Measurements from ENCODE around the gene ATL2.
"Not testable (repeated sequence)": the region's sequence is repeated elsewhere in the genome, so short reads cannot be mapped to it uniquely, and the experiment has no call there.

The ATL2 gene

DNA sequence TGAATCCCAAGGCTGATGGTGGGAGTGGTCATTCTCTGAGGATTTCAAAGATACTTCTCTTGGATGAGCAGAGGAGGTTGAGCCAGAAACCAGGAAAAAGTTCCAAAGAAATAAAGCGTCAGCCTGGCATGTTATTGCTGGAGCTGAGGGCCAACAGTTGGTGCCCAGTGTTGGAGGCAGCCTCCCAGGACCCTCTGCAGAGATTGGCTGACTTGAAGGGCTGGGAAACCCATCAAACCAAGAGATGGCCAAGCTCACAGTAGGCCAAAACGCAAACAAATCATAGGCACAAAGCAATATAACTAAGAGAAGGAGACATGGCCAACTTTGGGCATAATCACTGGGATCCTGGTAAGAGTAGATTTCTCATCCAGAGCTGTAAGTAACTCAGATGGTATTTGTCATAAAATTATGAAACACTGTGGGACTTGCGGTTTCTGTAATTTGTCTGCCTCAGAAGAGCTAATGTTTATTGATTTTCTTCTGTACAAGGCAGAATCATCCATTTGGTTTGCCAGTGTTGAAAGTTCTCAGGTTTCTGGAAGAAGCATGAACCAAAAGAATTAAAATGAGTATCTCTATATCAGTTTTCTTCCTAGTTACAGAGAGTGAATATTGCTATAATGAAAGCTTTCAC, 108.3 kb downstream of the ATL2 start:
- no peak for DNase-seq

DNA sequence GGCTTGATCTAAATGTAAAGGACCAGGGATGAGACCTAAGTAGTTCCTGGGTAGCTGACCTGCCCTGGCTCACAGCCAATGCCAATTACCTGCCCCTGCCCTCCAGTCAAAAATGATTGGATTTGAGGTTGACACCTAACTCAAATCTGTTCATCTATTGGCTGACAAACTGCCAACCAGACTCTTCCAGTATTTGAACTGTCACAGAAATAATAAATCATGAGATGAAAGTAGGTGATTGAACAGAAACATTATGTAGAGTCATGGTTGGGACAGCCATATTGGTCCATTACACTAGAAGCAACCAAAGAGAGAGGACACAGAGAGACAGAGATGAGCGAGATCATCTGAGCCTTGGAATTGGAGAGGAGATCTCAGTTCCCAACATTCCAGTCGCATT, 109.1 kb downstream of the ATL2 start:
- no peak for DNase-seq

DNA sequence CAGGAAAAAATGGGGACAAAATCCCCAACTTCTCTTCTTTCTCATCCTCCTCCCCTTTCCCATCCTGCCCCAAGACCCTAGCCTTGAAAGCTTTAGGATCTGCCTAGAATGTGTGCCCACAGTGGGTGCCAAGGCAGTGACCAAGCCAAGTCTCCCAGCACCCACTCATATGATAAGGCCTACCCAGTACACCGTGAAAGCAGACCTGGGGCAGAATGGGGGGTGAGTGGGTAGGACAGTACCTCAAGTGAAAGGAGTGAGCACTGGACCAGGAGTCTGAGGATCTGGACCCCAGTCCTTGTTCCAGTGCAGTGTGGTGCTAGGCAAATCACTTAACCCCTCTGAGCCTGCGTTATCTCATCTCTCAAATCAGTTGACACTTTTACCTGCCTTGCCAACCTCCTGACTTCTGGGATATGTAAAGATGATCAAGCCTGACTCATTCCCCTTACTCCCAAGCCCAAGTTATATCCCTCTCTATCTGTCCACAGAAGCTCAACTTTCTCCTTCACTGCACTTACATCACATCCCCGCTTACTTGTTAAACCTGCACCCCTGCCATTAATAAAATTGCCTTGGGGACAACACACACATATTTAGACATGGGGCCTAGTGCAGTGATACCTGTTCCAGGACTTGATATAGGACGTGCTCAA, 109.7 kb downstream of the ATL2 start:
- no peak for DNase-seq

- no peak for DNase-seq
Measured at GRCh38 chr2:38266382-38267061, 110.6 kb downstream of the ATL2 start.

- no peak for DNase-seq
Measured at GRCh38 chr2:38265461-38265860, 111.6 kb downstream of the ATL2 start.

GRCh38 chr2:38264396-38265221, 112.5 kb downstream of the ATL2 start:
- DNase-seq = no peak

DNA sequence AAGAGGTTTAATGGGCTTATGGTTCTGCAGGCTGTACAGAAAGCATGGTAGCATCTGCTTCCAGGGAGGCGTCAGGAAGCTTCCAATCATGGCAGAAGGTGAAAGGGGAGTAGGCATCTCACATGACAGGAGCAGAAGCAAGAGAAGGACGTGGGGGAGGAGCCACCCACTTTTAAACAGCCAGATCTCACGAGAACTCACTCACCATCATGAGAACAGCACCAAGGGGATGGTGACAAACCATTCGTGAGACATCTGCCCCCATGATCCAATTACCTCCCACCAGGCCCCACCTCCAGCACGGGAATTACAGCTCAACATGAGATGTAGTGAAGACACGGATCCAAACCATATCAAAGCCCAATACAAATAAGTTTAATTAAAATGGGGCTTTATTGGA, 113.8 kb downstream of the ATL2 start:
- DNase-seq = no peak

GRCh38 chr2:38262069-38262871, 114.8 kb downstream of the ATL2 start:
- DNase-seq = no peak

GRCh38 chr2:38261569-38262068, 115.5 kb downstream of the ATL2 start:
- DNase-seq = no peak

DNA sequence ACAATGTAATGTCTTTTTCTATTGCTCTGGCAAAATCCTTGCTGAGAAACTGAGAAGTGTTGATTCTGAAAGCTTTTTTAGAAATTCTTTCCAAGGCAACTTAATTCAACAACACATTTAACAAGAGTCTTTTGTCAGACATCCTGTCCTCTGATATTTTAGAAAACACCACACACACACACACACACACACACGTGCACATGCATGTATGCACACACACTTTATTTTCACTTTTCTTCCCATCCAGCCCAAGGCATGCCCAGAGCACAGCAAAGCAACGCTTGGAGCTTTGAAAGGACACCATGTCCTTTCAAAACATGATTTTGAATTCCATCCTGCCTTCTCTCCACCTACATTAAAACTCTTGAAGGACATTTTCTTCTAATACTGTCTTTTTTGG, 116.1 kb downstream of the ATL2 start:
- DNase-seq = no peak

DNA sequence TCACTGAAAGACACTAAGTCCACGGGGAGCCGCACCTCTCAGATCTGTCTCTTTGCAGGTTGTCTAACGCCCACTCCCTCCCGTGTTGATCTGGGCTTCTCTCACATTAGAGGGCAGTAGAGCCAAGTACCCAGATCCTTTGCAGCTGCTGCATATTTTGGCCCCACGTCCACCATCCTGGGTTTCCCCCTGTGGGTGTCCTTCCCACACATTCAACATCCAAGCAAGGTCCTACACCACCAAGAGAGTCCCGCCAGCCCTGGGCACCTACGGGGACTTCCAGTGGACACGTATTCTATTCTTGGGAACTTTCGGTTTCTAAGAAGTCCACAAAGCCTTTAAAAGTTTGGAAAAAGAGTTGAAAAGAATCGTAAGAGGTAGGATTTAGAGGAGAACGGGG, 116.6 kb downstream of the ATL2 start:
- no peak for DNase-seq

- no peak for DNase-seq
Measured at GRCh38 chr2:38259311-38259710, 117.8 kb downstream of the ATL2 start.

DNA sequence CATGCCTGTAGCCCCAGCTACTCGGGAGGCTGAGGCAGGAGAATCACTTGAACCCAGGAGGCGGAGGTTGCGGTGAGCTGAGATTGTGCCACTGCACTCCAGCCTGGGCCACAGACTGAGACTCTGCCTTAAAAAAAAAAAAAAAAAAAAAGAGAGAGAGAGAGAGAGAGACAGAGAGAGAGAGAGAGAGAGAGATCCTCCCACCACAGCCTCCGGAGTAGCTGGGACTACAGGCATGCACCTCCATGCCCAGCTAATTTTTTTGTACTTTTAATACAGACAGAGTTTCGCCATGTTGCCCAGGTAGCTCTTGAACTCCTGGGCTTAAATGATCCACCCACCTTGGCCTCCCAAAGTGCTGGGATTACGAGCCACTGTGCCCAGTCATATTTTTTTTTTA, 119.4 kb downstream of the ATL2 start:
- DNase-seq = not testable (repeated sequence)

DNA sequence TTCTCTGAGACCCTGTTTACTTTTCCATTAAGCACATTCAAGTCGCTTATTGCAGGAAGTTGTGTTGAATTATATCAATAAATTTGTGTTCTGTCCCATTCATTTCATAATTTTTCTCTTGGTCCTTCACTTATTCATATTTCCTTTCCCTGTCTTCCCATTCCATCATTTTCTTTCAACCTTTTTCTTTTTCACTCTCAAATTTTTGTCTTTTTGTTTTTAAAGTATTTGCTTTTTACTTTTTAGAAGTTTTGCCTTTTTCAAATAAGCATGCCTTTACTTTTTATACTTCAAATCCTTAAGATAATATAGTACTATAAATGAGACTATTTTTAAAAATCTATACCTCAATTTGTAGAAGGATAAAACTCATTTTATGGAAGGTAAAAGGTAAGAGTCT, 120.5 kb downstream of the ATL2 start:
- DNase-seq = no peak

DNA sequence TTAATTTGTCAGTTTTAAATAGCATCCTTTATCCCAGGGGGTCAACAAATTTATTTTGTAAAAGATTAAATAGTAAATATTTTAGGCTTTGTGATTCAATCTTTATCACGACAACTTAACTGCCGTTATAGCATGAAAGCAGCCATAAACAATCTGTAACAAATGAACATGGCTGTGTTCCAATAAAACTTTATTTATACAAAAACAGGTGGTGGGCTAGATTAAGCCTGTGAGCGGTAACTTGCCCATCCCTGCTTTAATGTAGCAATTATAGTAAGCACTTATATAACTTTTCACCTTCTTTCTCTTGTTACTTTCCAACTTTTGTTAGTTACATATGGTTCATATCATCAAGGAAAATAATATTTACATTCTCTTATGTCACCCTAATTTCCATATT, 121.9 kb downstream of the ATL2 start:
- no peak for DNase-seq

DNA sequence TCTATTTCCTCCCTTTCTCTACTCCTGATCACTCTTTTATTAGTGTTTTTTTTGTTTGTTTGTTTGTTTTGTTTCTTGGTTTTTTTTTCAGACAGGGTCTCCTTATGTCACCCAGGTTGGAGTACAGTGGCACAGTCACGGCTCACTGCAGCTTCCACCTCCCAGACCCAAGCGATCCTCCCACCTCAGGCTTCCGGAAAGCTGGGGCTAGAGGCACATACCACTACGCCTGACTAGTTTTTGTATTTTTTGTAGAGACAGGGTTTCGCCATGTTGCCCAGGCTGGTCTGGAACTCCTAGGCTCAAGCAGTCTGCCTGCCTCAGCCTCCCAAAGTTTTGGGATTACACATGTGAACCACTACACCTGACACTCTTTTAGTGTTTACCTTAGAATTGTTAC, 122.3 kb downstream of the ATL2 start:
- no peak for DNase-seq

DNA sequence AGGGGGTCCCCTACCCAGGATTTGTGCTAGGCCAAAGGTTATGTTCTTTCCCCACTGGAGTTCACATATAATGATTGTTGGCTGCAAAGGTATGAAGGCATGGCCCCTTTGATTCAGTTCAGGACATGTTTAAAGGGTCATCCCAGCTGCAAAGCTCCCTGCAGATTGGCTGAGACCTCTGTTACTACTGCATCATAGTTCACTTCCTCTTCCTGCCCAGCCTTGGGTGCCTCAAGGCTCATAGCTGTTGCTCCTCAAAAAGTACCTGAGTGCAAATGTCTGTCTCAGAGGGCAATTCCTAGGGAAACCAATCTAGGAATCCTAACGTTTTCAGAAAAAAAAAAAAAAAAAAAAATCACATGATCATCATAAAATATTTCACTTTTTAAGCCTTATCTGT, 125.1 kb downstream of the ATL2 start:
- no peak for DNase-seq

- DNase-seq = no peak
Measured at GRCh38 chr2:38248707-38249106, 128.4 kb downstream of the ATL2 start.

GRCh38 chr2:38248255-38248654, 128.8 kb downstream of the ATL2 start:
- DNase-seq = no peak

DNA sequence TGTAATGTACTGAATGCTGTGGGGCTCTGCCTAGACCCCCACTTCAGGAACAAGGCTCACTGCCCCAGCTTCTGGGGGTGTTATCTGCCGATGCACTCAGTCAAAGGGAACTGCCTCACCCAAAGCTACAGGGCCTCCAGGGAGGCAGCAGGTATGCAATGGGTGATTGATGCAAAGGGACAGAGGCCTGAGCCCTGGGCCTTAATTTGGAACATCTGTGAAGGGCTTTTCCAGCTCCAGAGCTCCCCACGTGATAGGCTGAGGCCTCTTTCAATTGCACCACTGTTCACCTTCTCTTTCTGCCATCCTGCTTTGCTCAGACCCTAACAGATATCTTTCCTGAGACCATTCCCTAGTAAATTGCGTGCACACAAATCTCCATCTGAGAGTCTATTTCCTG, 131.0 kb downstream of the ATL2 start:
- no peak for DNase-seq

DNA sequence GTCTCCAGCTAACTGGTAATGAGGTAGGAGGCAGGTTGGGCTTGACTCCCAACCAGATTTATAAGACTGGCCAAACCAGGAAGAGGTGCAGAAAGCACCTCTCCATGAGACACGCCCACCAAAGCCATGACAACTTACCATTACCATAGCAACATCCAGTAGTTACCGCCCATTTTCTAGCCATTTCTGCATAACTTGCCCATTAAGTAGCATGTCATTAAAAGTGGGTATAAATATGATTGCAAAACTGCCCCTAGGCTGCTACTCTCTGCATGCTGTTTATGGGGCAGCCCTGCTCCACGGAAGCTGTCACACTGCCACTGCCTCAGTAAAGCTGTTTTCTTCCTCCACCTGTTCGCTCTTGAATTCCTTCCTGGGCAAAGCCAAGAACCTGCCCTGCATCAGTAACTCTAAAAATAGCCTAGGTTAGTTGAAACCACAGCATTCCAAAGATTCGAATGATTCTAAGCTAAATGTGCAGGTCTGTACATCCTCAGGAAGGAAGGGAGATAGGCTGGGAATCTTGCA, 131.9 kb downstream of the ATL2 start:
- DNase-seq = no peak

DNA sequence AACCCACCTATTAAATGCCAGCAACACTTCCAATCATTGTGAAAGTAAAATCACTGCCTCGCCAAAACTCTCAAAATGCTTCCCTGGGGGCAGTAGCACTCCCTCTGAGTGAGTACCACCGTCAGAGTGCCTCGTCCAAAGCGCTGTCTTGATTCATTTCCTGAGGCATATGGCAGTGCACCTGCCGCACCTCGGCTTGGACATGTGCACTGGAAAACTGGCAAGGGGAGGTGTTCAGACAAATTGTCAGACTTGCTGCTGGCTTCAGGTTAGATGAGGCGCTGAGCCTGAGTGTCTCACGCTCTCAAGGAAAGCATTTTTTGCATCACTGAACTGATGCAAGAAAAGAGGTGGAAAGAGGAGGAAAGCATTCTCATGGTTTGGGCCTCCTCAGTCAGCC, 132.8 kb downstream of the ATL2 start:
- DNase-seq = no peak
